Activated B cell treated with CpG ODN at 0.5 μM for 24 hours (primary cell): Measurements from ENCODE around the gene SGMS2. TPM values are rescaled to one million over a fixed set of nuclear protein-coding genes. Genes with fewer than 3 reads are reported as not detected.

Experiments
- ATAC-seq: fragments of 200-7000 bp; cut with Tn5 transposase; one replicate; pipeline ENCODE4 v1.10.0; 2021; ENCODE audit warnings: low read depth, mild to moderate bottlenecking, moderate library complexity
- CTCF ChIA-PET: fragments of 350-600 bp; sonication (Branson Sonifier 250); formaldehyde crosslinking; loops from one replicate; lab custom pipeline; 2021; ENCODE audit warnings: antibody characterized with exemption; lab: Charles Lee
- POLR2A ChIA-PET: fragments of 350-600 bp; sonication (Branson Sonifier 250); formaldehyde crosslinking; loops from one replicate; lab custom pipeline; 2021; ENCODE audit warnings: antibody characterized with exemption; lab: Charles Lee
- DNase-seq: peaks from one replicate; pipeline ENCODE4 v3.0.0; 2022
- H3K27ac Mint-ChIP-seq: one replicate; pipeline ENCODE4 v1.8.0; 2020; ENCODE audit warnings: mixed read lengths
- H3K27me3 Mint-ChIP-seq: one replicate; pipeline ENCODE4 v1.8.0; 2021; ENCODE audit warnings: mixed read lengths
- H3K36me3 Mint-ChIP-seq: one replicate; pipeline ENCODE4 v1.8.0; 2021; ENCODE audit warnings: low read depth, mixed read lengths
- H3K4me1 Mint-ChIP-seq: one replicate; pipeline ENCODE4 v1.8.0; 2021; ENCODE audit warnings: mixed read lengths
- H3K4me3 Mint-ChIP-seq: one replicate; pipeline ENCODE4 v1.8.0; 2020; ENCODE audit warnings: mild to moderate bottlenecking, mixed read lengths
- H3K9me3 Mint-ChIP-seq: one replicate; pipeline ENCODE4 v1.8.0; 2020; ENCODE audit warnings: mixed read lengths
- CTCF ChIP-seq: fragments of 200-600 bp; IDR thresholded peaks from one replicate; pipeline ENCODE4 v1.8.0; 2022; ENCODE audit warnings: antibody characterized with exemption, mild to moderate bottlenecking
- intact Hi-C: fragments of 100-400 bp; cut with micrococcal nuclease; formaldehyde crosslinking; loops from one replicate; pipeline ENCODE4 v1.15.1; 2024
- total RNA-seq: library from RNA; stranded (reverse); gene quantifications from 2 replicates; pipeline ENCODE4 v1.2.3, GENCODE V29; 2022

Gene SGMS2
- total RNA-seq, 1 donor from 2014 or later, result not detected

DNA sequence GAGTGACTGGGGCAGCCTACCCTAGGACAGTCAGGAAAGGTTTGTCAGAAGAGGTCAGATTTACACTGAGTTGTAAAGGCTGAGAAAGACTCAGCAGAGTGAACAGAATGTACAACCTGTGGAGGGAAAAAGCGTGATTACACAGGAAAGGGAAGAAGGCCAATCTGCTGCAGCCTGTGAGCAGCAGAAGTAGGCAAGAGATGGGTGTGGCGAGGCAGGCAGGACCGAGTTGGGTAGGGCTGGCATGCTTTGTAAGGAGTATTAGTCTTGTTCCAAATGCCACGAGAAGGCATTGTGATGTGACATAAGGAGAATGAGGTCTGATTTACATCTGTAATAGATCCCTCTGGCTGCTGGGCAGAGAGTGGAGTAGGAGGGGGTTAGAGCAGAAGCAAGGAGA is 12.6 kb downstream of the SGMS2 start:
- peaks cover 9% of the 10 kb centered on the region for H3K27me3 Mint-ChIP-seq
- intact Hi-C loops, result no loop called here
- ATAC-seq (no peak), DNase-seq (no peak)
- H3K36me3 Mint-ChIP-seq, result no peaks in the 10 kb centered on the region
- no peak for TF ChIP-seq CTCF
- no peaks in the 10 kb centered on the region for H3K4me1 Mint-ChIP-seq
- H3K9me3 Mint-ChIP-seq, result no peaks in the 10 kb centered on the region
- ChIA-PET CTCF (no interaction called here), POLR2A (no interaction called here)
- no peak overlapping the region for H3K4me3 Mint-ChIP-seq
- no peak overlapping the region for H3K27ac Mint-ChIP-seq

- no peak for TF ChIP-seq CTCF
- H3K27ac Mint-ChIP-seq, result no peak overlapping the region
- H3K27me3 Mint-ChIP-seq, result peaks cover 11% of the 10 kb centered on the region
- ChIA-PET CTCF (no interaction called here), POLR2A (no interaction called here)
- no peak overlapping the region for H3K4me3 Mint-ChIP-seq
- intact Hi-C loops, result no loop called here
- H3K4me1 Mint-ChIP-seq, result no peaks in the 10 kb centered on the region
- no peak for DNase-seq
- no peak for ATAC-seq
- no peaks in the 10 kb centered on the region for H3K9me3 Mint-ChIP-seq
- no peaks in the 10 kb centered on the region for H3K36me3 Mint-ChIP-seq
Observed at GRCh38 chr4:107837776-107838618, 13.3 kb downstream of the SGMS2 start.

- H3K9me3 Mint-ChIP-seq, result no peaks in the 10 kb centered on the region
- no peaks in the 10 kb centered on the region for H3K36me3 Mint-ChIP-seq
- no peak overlapping the region for H3K4me3 Mint-ChIP-seq
- peaks cover 11% of the 10 kb centered on the region for H3K27me3 Mint-ChIP-seq
- ChIA-PET POLR2A (no interaction called here), CTCF (no interaction called here)
- TF ChIP-seq CTCF, result no peak
- ATAC-seq (no peak), DNase-seq (no peak)
- intact Hi-C loops, result no loop called here
- H3K27ac Mint-ChIP-seq, result no peak overlapping the region
- no peaks in the 10 kb centered on the region for H3K4me1 Mint-ChIP-seq
Observed at GRCh38 chr4:107838861-107839565, 14.3 kb downstream of the SGMS2 start.

DNA sequence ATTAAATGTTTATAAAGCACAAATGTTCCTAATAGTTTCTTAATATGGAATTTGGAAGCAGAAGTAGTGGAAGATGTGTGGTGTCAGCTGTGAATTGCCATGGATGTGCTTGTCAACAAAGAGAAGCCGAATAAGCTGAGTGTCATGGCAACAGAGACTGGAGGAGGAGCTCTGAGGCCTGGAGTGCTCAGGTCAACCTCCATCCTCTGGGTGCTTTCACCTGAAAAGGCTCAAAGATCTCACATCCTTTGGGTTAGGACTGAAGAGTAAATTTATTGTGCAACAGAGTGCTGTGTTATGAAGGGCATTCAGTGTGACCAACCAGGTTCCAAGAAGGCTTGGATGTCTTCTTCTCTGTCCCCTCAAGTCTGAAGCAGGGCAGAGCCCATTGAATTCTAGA is 18.7 kb downstream of the SGMS2 start:
- no peaks in the 10 kb centered on the region for H3K36me3 Mint-ChIP-seq
- ATAC-seq (no peak), DNase-seq (no peak)
- ChIA-PET POLR2A (no interaction called here), CTCF (no interaction called here)
- H3K27me3 Mint-ChIP-seq, result peaks cover 13% of the 10 kb centered on the region
- H3K4me3 Mint-ChIP-seq, result no peak overlapping the region
- peaks cover 3% of the 10 kb centered on the region for H3K9me3 Mint-ChIP-seq
- intact Hi-C loops, result no loop called here
- no peak overlapping the region for H3K27ac Mint-ChIP-seq
- TF ChIP-seq CTCF, result no peak
- no peaks in the 10 kb centered on the region for H3K4me1 Mint-ChIP-seq

- no peak overlapping the region for H3K27ac Mint-ChIP-seq
- H3K4me3 Mint-ChIP-seq, result no peak overlapping the region
- TF ChIP-seq CTCF, result no peak
- H3K36me3 Mint-ChIP-seq, result no peaks in the 10 kb centered on the region
- ATAC-seq (no peak), DNase-seq (no peak)
- CTCF ChIA-PET, result no interaction called here
- peaks cover 7% of the 10 kb centered on the region for H3K27me3 Mint-ChIP-seq
- H3K9me3 Mint-ChIP-seq, result peaks cover 3% of the 10 kb centered on the region
- intact Hi-C loops, result no loop called here
- POLR2A ChIA-PET, result no interaction called here
- H3K4me1 Mint-ChIP-seq, result no peaks in the 10 kb centered on the region
Observed at GRCh38 chr4:107845681-107846080, 20.9 kb downstream of the SGMS2 start.
